GM19372 (cell line): ENCODE measurements around the gene TEX52.

Experiments used
- ATAC-seq: cut with Tn5 transposase; IDR thresholded peaks from one replicate; pipeline ENCODE4 v1.9.1; 2021; ENCODE audit warnings: mild to moderate bottlenecking, low read depth, moderate library complexity; ENCODE audit not compliant: unreplicated experiment

Gene TEX52

DNA sequence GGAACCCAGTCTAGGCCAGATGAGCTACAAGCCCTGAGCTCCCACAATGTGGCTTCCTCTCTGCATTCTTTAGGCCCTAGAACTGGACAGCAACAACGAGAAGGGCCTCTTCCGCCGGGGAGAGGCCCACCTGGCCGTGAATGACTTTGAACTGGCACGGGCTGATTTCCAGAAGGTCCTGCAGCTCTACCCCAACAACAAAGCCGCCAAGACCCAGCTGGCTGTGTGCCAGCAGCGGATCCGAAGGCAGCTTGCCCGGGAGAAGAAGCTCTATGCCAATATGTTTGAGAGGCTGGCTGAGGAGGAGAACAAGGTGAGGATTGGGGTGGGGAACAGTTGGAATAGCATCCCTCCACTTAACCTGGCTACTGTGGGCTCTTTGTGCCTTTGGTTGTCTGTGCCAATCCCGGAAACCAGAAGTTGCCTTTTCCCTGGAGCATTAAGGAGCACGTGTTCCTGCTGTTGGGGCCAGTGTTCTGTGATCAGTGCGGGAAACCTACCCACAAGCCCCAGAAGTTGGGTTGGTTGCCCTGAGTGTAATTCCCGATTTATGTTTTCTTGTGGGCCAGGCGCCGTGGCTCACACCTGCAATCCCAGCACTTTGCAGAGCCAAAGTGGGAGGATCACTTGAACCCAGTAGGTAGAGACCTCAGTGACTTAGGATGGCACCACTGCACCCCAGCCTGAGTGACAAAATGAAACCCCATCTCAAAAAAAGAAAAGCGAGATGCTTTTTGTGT lies 55.6 kb downstream of the TEX52 start:
- no peak for ATAC-seq

- ATAC-seq = no peak
Measured at GRCh38 chr12:2800046-2800570, 56.7 kb downstream of the TEX52 start.
